Measurements from ENCODE around the gene RNF150.
"Not testable (repeated sequence)": the region's sequence is repeated elsewhere in the genome, so short reads cannot be mapped to it uniquely, and the experiment has no call there.

The RNF150 gene

DNA sequence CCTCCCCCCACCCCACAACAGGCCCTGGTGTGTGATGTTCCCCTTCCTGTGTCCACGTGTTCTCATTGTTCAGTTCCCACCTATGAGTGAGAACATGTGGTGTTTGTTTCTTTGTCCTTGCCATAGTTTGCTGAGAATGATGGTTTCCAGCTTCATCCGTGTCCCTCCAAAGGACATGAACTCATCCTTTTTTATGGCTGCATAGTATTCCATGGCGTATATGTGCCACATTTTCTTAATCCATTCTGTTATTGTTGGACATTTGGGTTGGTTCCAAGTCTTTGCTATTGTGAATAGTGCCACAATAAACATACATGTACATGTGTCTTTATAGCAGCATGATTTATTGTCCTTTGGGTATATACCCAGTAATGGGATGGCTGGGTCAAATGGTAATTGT is 312.7 kb downstream of the RNF150 start:
- not testable (repeated sequence) for DNase-seq (ENCODE audit: low read depth in 2 of 2)

DNA sequence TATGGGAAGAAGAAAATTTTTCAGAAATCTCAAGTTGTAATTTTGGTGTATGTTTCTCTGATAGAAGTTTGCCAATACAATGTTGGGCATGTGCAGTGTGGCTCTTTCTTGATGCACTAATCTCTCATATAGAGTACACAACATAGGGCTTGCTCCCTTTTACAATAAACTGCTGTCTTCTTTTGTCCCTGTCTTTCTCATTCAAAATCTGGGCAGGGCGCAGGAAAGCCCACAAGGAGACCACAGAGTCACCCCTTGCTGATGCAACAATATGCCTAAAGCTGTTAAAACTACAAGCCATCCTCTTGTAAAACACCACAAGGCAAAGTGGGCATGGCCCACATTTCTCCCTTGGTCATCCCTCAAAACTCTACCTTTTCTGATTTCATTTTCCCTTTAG is 313.7 kb downstream of the RNF150 start:
- DNase-seq (ENCODE audit: low read depth in 2 of 2), result no peak

DNA sequence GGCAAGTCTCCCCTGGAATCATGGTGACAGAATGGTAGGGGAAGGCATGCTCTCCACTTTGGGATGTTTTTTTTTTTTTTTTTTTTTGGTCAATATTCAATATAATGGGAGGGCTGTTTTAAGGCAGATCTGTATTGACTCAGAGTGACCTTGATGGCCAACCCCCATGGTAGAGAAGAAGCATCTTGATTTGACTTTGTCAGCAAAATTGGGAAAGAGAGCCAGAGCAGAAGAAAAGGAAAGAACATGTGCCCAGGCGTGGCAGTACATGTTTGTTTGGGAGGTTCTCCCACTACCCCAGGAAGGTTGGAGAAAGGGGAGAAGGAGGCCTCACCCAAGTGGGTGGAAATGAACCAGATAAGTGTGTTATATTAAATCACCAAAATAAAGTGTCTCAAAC is 314.8 kb downstream of the RNF150 start:
- DNase-seq (ENCODE audit: low read depth in 2 of 2), result no peak

DNA sequence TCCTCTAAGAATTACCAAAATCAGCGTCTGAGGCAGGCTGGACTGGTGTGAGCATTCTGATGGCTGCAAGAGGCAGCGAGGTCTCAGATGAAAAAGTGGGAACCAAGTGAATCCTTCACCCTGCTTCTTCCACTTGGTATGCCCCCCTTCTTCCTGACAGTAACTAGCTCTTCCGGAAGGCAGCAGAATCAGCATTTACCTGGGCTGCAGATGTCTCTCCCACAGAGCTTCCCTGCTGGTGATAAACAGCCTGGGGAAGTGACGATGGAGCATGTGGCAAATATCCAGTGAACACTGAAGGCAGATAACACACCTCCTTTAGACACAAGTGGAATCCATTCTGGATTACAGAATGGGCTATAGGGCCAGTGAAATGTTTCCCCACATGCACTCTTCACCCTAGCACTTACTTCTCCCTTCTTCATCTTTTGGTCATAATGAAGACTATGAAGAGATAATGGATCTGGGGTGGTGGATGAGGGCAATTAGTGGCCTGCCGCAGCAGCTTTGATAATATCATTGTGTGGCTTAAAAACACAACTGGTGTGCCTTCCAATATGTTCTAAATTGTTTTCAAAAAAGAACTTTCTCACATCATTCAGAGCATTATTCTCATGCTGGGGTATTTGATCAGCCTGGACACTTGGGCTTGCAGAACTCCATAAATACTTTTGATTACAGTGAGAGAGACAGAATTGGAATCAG is 316.3 kb downstream of the RNF150 start:
- DNase-seq (ENCODE audit: low read depth in 2 of 2), result no peak

DNA sequence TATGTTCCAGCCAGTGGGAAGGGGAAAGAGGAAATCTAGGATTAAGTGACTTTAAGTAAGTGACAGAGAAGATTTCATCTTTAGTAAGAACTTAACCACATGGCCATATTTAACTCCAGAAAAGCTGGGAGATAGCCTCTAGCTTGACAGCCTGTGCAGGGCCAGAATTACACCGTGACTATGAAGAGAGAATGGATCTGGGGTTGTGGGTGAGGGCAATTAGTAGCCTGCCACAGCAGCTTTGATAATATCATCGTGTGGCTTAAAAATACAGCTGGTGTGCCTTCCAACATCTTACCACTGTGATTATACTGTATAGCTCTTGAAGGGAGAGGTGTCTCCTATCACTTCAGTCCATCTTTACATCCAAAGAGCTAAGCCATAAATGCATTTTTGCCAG is 319.5 kb downstream of the RNF150 start:
- no peak for DNase-seq (ENCODE audit: low read depth in 2 of 2)

DNA sequence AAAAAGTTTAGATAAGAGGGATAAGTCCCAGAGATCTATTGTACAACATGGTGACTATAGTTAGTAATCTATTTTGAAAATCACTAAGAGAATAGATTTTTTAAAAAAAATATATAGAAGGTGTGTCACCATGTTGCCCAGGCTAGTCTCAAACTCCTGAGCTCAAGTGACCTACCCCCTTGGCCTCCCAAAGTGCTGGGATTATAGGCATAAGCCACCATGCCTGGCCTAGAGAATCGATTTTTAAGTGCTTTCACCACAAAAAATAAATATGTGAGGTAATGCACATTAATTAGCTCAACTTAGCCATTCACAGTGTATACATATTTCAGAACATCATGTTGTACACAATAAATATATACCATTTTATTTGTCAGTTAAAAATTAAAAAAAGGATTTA is 320.4 kb downstream of the RNF150 start:
- DNase-seq (ENCODE audit: low read depth in 2 of 2), result no peak

DNA sequence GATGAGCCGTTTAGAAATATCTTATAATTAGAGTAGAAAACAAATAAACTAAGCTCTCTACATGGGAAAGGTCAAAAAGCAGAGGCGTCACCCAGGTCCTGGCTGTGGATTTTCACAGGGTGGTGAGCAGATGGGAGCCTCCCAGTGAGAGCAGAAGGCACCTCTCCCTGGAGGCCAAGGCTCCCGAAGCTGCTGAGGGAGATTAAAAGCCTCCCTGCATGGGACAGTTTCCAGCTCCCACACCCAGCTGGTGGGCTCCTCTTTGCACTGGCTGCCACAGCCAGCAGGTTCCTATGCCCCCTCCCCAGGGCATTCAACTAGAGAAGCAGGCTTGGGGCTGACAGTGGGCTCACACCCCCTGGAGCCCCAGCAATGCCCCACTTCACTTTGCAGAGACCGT is 321.8 kb downstream of the RNF150 start:
- DNase-seq (ENCODE audit: low read depth in 2 of 2), result no peak

DNA sequence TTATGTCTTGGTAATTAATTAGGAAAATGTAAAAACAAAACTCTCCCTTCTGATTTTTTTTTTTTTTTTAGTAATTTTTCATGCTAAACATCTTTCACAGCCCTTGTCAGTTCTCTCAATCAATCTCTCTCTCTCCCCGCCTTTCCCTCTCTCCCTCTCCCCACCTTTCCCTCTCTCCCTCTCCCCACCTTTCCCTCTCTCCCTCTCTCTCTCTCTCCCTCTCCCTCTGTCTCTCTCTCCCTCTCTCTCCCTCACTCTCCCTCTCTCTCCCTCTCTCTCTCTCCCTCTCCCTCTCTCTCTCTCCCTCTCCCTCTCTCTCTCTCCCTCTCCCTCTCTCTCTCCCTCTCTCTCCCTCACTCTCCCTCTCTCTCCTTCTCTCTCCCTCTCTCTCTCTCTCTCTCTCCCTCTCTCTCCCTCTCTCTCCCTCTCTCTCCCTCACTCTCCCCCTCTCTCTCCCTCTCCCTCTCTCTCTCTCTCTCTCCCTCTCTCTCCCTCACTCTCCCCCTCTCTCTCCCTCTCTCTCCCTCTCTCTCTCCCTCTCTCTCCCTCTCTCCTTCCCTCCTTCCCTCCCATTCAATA is 322.6 kb downstream of the RNF150 start:
- not testable (repeated sequence) for DNase-seq (ENCODE audit: low read depth in 2 of 2)
